Left lung (tissue), 10 donors: ENCODE measurements around the gene PREX1. TPM values are rescaled to one million over a fixed set of nuclear protein-coding genes. Genes with fewer than 3 reads are reported as not detected.

Experiments used
- ATAC-seq: fragments of 200-7000 bp; cut with Tn5 transposase; one replicate; pipeline ENCODE4 v1.9.1; 2020; ENCODE audit warnings: moderate library complexity
- DNase-seq, 4 donors: peaks; one replicate each; pipeline ENCODE4 v3.0.0-alpha.2; 2013 to 2020
- H3K27ac ChIP-seq, 2 donors: fragments of 200-600 bp; sonication (generic) in 1 of 2; one replicate each; pipeline versions ENCODE4 v1.5.0 to v1.8.0; 2020 to 2021
- H3K27me3 ChIP-seq, 2 donors: fragments of 200-600 bp; sonication (generic) in 1 of 2; one replicate each; pipeline versions ENCODE4 v1.5.0 to v1.8.0; 2020 to 2021
- H3K36me3 ChIP-seq, 2 donors: fragments of 200-600 bp; sonication (generic) in 1 of 2; one replicate each; pipeline versions ENCODE4 v1.5.0 to v1.8.0; 2020 to 2021
- H3K4me1 ChIP-seq, 2 donors: fragments of 200-600 bp; one replicate each; pipeline ENCODE4 v1.8.0; 2021
- H3K4me3 ChIP-seq, 2 donors: fragments of 200-600 bp; sonication (generic) in 1 of 2; one replicate each; pipeline versions ENCODE4 v1.5.0 to v1.8.0; 2020 to 2021; ENCODE audit warnings: mild to moderate bottlenecking in 1 of 2
- H3K9me3 ChIP-seq, 2 donors: fragments of 200-600 bp; sonication (generic) in 1 of 2; one replicate each; pipeline versions ENCODE4 v1.5.0 to v1.8.0; 2020 to 2021
- intact Hi-C, 2 donors: fragments of 100-400 bp; cut with DNase I; formaldehyde crosslinking; loops; one replicate each; pipeline versions ENCODE4 v1.11.2 to v1.14.2; 2022
- polyA plus RNA-seq, 6 donors: library from polyadenylated mRNA; unstranded; fragments of 120-200 nt; gene quantifications; one replicate each; pipeline ENCODE4 v1.2.1, GENCODE V29; 2013; ENCODE audit not compliant: insufficient read length in 6 of 6
- total RNA-seq, 2 donors: library from RNA; stranded (reverse); fragmentation: NEBNext Ultra II Directional; extraction: Animal tissue kit (Norgen Biotek cat#: 25700); gene quantifications; one replicate each; pipeline ENCODE4 v1.2.1, GENCODE V29; 2021
- TF ChIP-seq, protein P1 (sequence below), 2 donors: fragments of 200-600 bp; sonication (generic) in 1 of 2; IDR thresholded peaks; one replicate each; pipeline versions ENCODE4 v1.5.0 to v1.8.0; 2021; ENCODE audit warnings: antibody characterized with exemption in 2 of 2
- donor health status: DM: no; HTN: yes; CAD: no.
- donor health status: DM: no; HTN: no; CAD: no.

PREX1 gene
- total and polyA plus RNA-seq, 8 donors: 20.3 to 111 (median 26.1) TPM

DNA sequence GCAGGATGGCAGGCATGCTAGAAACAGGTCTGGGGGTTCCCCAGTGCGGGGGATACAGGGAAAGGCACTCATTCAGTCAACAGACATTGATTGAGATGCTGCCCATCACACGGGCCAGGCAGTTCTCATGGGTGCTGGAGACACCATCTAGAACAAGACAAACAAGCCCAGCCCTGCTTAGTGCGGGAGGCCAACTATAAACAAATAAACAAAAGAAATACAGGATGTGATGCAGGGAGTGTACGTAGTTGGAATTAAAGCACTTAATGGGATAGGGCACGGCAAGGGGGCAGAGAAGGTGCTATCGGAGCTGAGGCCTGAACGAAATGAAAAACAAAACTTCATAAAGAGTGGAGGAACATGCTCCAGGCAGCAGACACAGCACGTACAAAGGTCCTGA, 169.3 kb downstream of the PREX1 start:
- H3K27me3 ChIP-seq: peaks cover 0 to 6% of the 10 kb centered on the region in 2 donors
- H3K4me1 ChIP-seq: peaks cover 0 to 14% of the 10 kb centered on the region in 2 donors
- no peak overlapping the region for H3K27ac ChIP-seq
- ATAC-seq: no peak
- DNase-seq: no peak
- H3K4me3 ChIP-seq: no peak overlapping the region
- TF ChIP-seq, protein P1, sequence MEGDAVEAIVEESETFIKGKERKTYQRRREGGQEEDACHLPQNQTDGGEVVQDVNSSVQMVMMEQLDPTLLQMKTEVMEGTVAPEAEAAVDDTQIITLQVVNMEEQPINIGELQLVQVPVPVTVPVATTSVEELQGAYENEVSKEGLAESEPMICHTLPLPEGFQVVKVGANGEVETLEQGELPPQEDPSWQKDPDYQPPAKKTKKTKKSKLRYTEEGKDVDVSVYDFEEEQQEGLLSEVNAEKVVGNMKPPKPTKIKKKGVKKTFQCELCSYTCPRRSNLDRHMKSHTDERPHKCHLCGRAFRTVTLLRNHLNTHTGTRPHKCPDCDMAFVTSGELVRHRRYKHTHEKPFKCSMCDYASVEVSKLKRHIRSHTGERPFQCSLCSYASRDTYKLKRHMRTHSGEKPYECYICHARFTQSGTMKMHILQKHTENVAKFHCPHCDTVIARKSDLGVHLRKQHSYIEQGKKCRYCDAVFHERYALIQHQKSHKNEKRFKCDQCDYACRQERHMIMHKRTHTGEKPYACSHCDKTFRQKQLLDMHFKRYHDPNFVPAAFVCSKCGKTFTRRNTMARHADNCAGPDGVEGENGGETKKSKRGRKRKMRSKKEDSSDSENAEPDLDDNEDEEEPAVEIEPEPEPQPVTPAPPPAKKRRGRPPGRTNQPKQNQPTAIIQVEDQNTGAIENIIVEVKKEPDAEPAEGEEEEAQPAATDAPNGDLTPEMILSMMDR (IDR thresholded peaks at IDR 0.05): no peak
- peaks cover 0 to 96% of the 10 kb centered on the region in 2 donors for H3K36me3 ChIP-seq
- H3K9me3 ChIP-seq: peaks cover 0 to 6% of the 10 kb centered on the region in 2 donors
- intact Hi-C loops: loop anchor here (5.0 kb wide), 2 partner anchors 244 to 249 kb away; no protein-coding TSS in a partner anchor

DNA sequence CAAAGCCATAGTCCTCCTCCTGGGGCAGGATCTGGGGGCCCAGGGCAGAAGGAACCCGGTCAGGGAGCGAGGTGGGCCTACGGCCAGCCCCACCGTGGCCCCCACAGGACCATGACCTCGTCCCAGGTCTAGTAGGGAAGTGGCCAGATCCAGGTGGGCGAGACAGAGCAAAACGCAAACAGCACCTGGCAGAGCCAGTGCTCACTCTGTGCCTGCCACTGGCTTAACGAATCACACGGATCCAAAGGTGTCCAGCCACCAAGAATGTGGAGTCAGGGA, 169.7 kb downstream of the PREX1 start:
- ATAC-seq: no peak

DNA sequence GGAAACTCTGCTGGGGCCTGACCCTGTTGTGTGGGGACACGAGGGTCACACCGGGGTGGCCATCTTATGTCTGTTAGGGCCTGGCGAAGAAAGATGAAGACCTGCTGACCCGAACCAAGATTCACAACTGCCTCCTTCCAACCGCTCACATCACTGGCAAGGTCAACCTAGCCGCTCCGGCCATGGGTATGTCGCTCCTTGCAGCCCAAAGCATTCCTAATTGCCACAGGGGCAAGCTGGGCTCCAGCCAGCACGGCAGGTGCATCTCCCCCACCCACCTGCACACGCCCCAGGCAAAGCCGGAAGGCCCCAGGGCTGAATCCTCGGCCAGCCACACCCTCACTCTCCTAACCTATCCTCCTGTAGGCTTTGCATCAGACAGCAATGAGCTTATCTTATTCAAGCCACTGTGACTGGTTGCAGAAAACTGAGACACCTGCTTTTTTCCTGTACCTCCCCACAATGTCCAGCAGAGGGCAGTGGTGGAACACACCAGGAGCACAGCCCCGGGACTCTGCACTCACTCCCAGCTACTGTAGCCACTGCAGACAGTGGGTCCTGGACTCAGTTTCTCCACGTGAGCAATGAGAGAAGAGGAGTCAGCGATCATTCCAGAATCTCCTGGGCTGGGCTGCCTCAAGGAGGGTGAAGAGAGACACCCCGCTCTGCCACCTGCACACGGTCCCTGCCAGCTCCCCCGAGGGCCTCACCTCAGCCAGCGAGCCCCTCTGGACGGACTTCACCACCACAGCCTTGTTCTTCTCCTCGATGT, 170.2 kb downstream of the PREX1 start:
- peak; percentile 97 for ATAC-seq
- Histone ChIP-seq H3K27ac (no peak overlapping the region), H3K4me1 (peaks cover 0 to 14% of the 10 kb centered on the region in 2 donors), H3K4me3 (no peak overlapping the region), H3K27me3 (peaks cover 0 to 6% of the 10 kb centered on the region in 2 donors), H3K9me3 (peaks cover 0 to 6% of the 10 kb centered on the region in 2 donors), H3K36me3 (peaks cover 0 to 96% of the 10 kb centered on the region in 2 donors)
- peak in 3 of 4 donors; percentile 64 to 86 (median 73) for DNase-seq
- TF ChIP-seq, protein P1 (IDR thresholded peaks at IDR 0.05): peak; percentile 90 to 93
- intact Hi-C loops: loop anchor here (5.0 kb wide), 2 partner anchors 245 to 250 kb away; no protein-coding TSS in a partner anchor

More for the DNA sequence above, 169.7 kb downstream of the PREX1 start:
- Histone ChIP-seq H3K27ac (no peak overlapping the region), H3K9me3 (peaks cover 0 to 6% of the 10 kb centered on the region in 2 donors), H3K36me3 (peaks cover 0 to 96% of the 10 kb centered on the region in 2 donors), H3K4me3 (no peak overlapping the region), H3K4me1 (peaks cover 0 to 14% of the 10 kb centered on the region in 2 donors), H3K27me3 (peaks cover 0 to 6% of the 10 kb centered on the region in 2 donors)
- TF ChIP-seq, protein P1 (IDR thresholded peaks at IDR 0.05): no peak
- intact Hi-C loops: loop anchor here (5.0 kb wide), 2 partner anchors 244 to 249 kb away; no protein-coding TSS in a partner anchor
- DNase-seq: no peak

DNA sequence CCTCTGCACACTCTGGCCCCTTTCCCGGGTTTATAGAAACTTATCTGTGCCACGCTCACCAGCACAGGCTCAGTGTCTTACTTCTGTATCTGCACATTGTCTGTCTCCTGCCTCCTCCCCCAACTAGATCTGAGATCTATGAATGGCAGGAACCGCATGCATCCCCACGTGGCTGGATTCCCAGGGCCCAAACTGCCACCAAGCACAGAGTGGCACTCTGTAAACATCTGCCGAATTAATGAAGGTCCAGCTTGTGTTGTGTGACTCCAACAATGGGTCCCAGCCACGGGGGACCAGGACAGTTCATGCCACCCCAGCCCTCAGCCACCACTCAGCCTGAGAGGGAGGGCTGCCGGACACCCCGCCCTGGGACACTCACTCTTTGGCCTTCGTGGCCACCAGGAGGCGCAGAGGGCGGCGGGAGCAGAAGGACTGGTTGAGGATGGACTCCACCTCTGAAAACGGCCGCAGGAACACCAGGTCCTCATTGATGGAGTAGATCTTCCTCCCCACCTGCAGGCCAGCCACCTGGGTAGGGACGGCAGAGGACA, 171.1 kb downstream of the PREX1 start:
- Histone ChIP-seq H3K4me3 (no peak overlapping the region), H3K36me3 (peaks cover 0 to 96% of the 10 kb centered on the region in 2 donors), H3K27ac (no peak overlapping the region), H3K9me3 (peaks cover 0 to 6% of the 10 kb centered on the region in 2 donors), H3K4me1 (peaks cover 0 to 14% of the 10 kb centered on the region in 2 donors), H3K27me3 (peaks cover 0 to 6% of the 10 kb centered on the region in 2 donors)
- TF ChIP-seq, protein P1 (IDR thresholded peaks at IDR 0.05): no peak
- no peak for ATAC-seq
- intact Hi-C loops: loop anchor here (5.0 kb wide), 2 partner anchors 246 to 251 kb away; no protein-coding TSS in a partner anchor
- DNase-seq: no peak

DNA sequence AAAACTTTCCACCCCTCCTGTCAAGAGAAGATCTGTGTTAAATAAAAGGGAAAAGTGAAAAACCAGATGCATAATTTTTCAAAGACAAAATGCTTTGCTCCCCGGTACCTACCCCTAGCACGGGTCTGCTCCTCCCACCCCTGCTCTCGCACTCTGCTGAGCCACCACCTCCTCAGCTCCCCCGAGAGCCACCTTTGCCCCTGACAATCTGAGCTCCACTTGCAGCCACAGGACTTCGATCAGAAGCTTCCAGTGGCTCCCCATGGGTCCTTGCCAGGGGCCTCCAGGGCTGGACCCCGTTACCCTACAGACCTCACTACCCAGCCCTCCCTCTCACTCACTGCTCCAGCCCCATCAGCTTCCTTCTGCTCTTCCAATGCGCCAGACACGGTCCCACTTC, 171.7 kb downstream of the PREX1 start:
- no peak overlapping the region for H3K4me3 ChIP-seq
- H3K27me3 ChIP-seq: peaks cover 0 to 6% of the 10 kb centered on the region in 2 donors
- intact Hi-C loops: loop anchor here (5.0 kb wide), 2 partner anchors 246 to 251 kb away; no protein-coding TSS in a partner anchor
- TF ChIP-seq, protein P1 (IDR thresholded peaks at IDR 0.05): no peak
- peaks cover 0 to 6% of the 10 kb centered on the region in 2 donors for H3K9me3 ChIP-seq
- no peak overlapping the region for H3K27ac ChIP-seq
- ATAC-seq (no peak), DNase-seq (no peak)
- H3K36me3 ChIP-seq: peaks cover 0 to 98% of the 10 kb centered on the region in 2 donors
- peaks cover 0 to 14% of the 10 kb centered on the region in 2 donors for H3K4me1 ChIP-seq
